ENCODE measurements around the gene NEK1. TPM values are rescaled to one million over a fixed set of nuclear protein-coding genes. Genes with fewer than 3 reads are reported as not detected.
A peak's percentile ranks its signal among the peaks of the same experiment; 100 is the strongest.
"Not testable (repeated sequence)": the region's sequence is repeated elsewhere in the genome, so short reads cannot be mapped to it uniquely, and the experiment has no call there.

NEK1 gene
- polyA plus RNA-seq, 4 donors: 18.0 to 25.7 (median 23.0) TPM

DNA sequence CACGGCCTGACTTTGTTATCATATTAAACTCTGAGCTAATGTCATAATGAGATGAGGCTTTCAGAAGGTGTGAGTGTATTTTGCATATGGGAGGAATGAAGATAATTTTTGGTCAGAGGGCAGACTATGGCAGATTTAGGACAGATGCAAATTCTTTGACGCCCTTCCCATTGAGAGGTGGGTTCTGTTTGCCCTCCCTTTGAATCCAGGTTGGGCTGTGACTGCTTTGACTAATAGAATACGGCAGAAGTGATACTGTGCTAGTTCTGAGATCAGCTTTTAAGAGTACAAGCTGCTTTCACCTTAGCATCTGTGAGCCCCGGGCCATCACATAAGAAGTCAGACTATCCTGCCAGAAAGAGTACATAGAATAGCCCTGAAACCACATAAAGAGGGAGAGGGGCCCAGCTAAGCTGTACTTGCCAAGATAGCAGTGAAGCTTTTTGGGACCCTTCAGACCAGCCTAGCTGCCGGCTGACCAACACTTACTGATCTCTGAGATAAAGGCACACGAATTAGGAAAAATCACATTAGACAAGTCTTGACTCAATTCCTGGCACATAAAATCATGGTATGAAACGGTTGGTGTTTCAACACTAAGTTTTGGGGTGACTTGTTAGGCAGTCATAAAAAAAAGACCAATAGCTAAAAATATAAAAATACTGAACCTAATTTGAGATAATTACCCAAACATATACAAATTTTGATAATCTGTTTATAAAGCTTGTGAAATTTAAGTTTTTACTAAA lies 174.9 kb downstream of the NEK1 start:
- DNase-seq (ENCODE audit: low read depth in 4 of 4, low spot score in 2 of 4): no peak

DNA sequence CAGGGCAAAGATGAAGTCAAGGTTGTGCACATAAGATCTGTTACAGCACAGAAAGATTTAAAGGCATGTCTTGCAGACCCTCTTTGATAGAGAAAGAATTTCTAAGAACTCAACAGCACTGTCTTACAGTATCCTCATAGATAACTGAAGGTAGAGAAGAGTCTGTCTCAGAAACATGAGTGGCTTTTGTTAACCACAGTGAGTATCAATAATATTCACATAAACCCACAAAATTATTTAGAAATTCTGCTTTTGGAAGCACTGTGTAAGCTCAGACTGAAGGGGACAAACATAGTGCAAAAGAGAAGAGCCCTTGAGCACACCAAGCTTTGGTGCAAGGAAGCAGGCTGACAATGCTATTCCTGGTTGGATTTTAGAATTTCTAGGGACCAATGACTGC lies 175.6 kb downstream of the NEK1 start:
- no peak for DNase-seq (ENCODE audit: low read depth in 4 of 4, low spot score in 2 of 4)

DNA sequence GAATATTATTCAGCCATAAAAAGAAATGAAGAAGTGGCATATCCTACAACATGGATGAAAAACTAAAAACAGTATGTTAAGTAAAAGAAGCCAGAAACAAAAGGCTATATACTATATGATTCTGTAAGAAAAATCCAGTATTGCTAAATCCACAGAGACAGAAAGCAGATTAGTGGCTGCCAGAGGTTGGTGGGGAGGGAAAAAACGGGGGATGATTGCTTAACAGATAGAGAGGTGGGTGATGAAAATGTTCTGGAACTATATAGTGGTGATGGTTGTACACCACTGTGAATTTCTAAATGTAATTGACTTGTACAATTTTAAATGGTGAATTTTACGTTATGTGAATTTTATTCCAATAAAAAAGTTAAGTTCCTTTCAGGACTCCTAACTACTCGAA lies 184.0 kb downstream of the NEK1 start:
- DNase-seq (ENCODE audit: low read depth in 4 of 4, low spot score in 2 of 4): no peak

DNA sequence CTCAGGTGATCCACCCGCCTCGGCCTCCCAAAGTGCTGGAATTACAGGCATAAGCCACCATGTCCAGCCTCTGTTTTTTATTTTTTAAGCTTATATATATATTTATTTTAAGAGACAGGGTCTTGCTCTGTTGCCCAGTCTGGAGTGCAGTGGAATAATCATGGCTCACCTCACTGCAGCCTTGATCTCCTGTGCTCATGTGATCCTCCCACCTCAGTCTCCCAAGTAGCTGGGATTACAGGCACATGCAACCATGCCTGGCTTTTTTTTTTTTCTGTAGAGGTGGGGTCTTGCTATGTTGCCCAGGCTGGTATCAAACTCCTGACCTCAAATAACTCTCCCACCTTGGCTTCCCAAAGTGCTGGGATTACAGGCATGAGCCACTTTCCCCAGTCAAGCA lies 184.7 kb downstream of the NEK1 start:
- DNase-seq (ENCODE audit: low read depth in 4 of 4, low spot score in 2 of 4): not testable (repeated sequence)

DNA sequence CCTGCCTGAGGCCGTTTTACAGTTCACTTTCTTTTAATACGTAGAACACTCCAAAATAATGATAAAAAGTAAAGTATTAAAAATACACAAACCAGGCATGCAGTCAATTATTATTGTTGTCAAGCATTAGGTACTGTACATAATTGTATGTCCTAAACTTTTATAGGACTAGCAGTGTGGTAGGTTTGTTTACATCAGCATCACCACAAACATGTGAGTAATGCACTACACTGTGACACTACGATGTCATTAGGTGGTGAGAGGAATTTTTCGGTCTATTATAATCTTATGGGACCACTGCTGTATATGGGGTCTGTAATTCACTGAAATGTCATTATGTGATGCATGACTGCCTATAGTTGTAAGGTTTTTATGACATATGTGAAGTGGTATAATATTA lies 192.1 kb downstream of the NEK1 start:
- no peak for DNase-seq (ENCODE audit: low read depth in 4 of 4, low spot score in 2 of 4)

DNA sequence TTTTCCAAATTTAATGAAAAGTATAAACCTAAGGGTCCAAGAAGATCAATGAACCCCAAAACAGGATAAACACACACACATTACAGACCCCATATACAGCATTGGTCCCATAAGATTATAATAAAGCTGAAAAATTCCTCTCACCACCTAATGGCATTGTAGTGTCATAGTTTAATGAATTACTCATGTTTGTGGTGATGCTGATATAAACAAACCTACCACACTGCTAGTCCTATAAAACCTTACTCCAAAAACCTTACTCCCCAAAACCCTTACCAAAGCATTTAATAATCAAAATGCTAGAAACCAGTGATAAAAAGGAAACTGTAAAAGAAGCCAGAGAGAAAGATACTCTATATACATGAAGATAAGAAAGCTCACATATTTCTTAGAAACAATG lies 193.5 kb downstream of the NEK1 start:
- DNase-seq (ENCODE audit: low read depth in 4 of 4, low spot score in 2 of 4): no peak

DNA sequence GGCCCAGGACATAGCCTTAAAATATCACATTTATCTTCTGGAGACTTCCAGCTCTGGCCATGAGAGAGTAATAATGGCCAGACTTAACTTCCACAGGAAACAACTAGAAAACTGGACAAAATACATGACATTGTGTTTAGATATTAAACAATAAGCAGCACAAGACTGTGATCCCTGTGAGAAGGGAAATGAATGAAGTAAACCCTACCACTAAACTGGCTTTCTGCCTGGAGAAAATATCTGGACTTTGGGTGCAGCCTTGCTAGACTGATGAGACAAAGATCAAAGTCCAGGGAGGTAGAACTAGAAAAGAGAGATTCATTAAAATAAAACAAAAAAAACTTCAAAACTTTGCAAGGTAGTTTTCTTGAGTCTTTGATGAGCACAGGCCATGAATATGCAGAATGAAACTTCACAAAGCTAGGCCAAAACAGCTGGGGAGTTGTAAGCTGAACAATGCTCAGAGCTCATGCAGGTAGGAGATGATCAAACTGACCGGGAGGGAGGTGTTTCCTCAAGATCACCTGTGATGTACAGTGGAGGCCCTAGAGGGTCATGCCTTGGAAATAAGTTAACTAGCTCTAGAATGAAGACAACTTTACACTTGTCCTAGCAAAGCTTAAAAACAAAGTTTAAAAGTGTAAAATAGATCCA lies 194.6 kb downstream of the NEK1 start:
- no peak for DNase-seq (ENCODE audit: low read depth in 4 of 4, low spot score in 2 of 4)

DNA sequence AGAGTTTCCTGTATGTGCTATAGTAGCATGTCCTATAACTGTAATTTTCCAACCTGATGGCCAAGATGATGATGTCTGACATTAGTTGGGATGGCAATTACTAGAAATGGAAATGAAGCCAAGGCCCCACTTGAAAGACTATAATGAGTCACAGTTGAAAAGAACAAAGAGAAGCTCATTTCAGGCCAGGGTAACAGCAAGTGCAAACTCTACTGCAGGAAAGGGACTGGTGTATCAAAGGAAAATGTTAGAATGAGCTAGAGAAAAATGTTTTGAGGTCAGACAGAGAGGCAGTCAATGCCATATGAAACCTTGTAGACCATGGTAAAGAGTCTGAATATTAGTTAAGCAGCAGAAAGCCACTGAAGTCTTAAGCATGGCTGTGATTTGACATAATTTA lies 195.4 kb downstream of the NEK1 start:
- no peak for DNase-seq (ENCODE audit: low read depth in 4 of 4, low spot score in 2 of 4)

DNA sequence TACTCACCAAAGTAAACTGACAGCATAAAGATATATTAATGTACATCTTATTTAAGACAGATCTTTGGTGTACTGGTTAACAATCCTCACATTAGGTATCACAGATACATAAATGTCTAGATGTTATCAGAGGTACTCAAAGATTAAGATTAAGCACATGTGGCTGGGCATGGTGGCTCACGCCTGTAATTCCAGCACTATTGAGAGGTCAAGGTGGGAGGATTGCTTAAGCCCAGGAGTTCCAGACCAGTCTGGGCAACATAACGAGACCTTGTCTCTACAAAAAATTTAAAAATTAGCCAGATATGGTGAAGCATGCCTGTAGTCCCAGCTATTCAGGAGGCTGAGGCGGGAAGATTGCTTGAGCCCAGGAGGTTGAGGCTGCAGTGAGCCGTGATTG lies 195.9 kb downstream of the NEK1 start:
- no peak for DNase-seq (ENCODE audit: low read depth in 4 of 4, low spot score in 2 of 4)

DNA sequence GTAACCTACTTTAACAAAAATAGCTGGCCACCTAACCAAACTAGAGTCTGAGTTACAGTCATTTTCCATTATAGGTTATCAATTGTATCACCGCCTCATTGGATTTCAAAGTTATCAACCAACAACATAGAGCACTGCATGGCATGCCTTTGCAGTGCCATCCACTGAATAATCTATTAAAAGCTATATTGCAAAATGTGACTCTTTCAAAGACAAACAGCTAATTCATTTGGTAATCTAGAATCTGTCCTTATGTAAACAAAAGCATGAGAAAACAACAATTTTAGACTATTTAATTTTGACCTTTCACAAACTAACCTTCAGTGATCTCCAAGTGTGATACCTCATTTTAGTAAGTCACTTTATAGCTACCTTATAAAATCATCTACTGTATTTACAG lies 197.5 kb downstream of the NEK1 start:
- no peak for DNase-seq (ENCODE audit: low read depth in 4 of 4, low spot score in 2 of 4)

DNA sequence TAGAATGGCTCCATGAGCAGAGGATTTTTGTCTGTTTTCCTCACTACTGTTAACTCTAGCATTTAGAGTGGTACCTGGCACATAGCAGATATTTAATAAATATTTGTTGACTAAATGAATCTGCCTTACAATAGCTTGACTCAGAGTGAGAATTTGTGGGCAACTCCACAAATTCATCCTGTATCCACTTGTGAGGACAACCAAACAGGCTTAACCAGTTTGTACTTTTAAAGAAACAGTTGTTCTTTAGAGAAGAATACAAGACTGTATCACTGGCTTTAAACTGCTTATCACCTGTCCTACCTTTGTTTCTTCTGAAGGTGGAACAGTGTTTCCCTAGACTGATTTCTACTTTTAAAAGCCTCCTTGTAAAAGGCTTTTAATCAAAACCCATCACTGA lies 200.3 kb downstream of the NEK1 start:
- DNase-seq (ENCODE audit: low read depth in 4 of 4, low spot score in 2 of 4): no peak

DNA sequence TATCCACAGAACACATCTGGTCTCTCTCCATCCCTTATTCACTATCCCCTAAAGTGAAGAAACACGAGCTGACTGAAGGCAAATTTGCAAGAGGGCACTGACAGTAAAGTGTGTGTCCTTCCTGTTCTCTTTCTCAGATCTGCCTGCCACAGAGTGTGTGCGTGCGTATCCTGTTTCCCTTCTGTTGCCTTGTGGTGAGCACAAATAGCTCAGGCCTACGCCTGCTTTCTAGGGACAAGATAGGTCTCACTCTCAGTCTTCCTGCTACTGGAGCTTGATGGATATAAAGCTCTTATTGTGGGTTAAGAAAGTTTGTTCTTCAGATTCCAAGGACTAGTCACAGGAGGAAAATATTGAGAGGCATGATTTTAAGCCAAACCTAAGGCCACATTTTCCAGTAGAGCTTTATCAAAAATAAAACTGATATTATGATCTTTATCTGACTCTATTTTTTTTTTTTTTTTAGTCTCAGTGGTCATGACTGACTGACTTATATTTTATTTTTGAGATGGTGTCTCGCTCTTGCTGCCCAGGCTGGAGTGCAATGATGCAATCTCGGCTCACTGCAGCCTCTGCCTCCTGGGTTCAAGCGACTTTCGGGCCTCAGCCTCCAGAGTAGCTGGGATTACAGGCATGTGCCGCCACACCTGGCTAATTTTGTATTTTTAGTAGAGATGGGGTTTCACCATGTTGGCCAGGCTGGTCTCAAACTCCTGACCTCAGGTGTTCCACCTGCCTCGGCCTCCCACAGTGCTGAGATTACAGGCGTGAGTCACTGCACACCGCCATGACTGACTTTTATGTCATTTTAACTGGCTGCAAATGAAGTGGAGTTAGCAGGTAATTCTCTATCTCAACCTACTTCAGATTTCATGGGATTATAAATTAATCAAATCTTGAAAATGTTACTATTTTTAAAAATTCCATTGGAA lies 201.3 kb downstream of the NEK1 start:
- DNase-seq (ENCODE audit: low read depth in 4 of 4, low spot score in 2 of 4): peak in 3 of 4 donors; percentile 19 to 37 (median 37)

DNA sequence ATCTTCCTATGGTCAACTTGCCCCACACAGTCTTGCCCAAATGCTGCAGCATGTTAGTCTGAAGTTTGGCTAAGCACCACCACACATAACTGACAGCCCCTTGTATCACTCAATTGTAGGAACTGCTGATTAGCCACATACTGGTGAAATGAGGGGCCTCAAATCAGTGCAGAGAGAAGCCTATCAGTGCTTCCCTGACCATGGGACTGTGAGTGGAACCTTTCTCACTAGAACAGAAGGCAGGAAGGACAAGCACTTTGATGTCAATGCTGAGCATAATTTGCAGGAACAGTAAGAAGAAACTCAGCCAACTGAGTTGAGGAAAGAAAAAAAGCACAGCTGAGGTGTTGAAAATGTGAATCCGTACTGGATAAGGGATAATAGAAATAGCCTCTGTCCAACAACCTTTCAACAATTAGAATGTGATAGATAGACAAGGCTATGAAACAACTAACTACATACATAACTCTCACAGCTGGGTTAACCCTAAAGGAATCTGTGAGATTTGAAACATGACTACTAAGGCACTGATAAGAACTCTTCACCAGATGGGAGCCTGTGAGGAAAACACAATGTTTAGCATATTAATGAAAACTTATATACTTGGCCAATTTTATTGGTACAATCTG lies 205.1 kb downstream of the NEK1 start:
- no peak for DNase-seq (ENCODE audit: low read depth in 4 of 4, low spot score in 2 of 4)

DNA sequence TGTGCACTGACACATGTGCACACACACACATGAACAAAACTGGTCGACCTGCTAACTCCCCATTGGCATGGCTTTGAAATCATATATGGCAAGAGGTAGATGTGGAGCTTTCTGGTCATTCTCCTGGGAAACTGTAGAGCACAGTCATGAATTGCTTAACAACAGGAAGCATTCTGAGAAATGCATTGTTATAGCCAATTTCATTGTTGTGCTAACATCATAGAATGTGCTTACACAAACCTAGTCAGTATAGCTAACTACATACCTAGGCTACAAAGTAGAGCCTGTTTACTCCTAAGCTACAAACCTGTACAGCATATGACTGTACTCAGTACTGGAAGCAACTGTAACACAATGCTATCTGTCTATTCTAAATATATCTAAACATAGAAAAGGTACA lies 207.4 kb downstream of the NEK1 start:
- DNase-seq (ENCODE audit: low read depth in 4 of 4, low spot score in 2 of 4): no peak

DNA sequence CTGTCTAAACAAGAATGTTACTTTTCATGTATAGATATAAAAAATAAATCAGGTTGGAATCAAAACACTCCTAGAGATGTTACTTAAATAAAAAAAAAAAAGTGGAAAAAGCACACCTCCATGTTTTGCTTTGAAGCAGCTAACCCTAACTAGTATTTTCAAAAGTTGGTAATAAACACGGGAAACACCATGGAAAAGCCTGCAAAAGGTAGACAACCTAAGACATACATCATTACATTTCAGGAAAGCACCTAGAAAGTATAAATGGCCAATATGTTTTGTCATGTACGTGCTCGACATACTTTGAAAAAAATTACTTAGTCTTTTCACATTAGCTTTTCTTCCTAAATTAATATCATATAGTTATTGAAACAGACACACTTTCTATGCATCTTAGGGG lies 211.6 kb downstream of the NEK1 start:
- no peak for DNase-seq (ENCODE audit: low read depth in 4 of 4, low spot score in 2 of 4)

DNA sequence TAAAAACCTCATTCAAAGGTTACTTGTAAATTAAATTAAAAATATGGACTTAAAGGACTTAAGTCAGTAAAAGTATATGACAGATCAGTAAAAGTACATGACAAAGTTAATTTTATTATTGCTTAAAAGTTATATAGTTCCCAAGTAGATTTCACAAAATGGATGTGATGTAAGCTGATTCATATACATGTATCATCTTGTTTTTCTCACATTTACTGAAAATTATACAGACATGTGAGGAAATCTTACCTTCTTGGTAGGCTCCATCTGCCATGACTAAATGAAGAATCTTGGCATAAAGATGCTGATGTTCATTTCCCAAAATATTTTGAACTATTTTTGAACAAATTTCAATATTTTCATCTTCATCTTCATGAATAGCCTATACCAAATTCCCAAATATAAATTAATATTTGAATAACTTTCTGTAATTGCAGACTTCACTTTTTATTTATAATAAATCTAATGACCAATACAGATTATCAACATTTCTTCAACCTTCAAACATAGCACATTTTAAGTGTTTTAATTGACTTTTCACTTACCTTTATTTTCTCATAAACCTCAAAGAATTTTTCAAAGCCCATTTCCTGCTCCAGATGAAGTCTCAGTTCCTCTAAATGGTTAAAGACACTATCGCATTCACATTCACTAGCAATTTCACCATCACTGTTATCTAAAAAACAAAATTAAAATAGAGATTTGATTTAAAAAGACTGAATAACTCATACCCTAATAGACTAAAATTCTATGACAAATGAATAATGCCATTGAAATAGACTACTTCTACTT lies 212.2 kb downstream of the NEK1 start:
- DNase-seq (ENCODE audit: low read depth in 4 of 4, low spot score in 2 of 4): no peak

DNA sequence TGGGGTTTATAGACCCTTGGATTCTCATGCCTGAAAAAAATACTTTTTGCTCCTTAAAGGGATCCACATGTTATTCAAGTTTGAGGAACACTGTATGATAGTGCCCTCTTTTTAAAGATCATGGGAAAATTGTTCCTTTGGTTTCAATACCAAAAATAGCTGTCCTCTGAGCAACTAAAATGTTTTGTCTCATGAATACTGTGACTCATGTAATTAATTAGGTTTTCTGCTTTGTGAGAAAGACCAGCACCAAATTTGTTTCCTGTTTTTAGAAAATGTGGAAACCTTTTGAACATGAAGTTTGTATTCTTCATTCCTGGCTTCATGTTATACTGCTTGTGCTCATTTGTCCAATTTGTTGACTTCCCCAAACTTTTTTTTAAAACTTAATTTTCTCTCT lies 214.1 kb downstream of the NEK1 start:
- no peak for DNase-seq (ENCODE audit: low read depth in 4 of 4, low spot score in 2 of 4)

DNA sequence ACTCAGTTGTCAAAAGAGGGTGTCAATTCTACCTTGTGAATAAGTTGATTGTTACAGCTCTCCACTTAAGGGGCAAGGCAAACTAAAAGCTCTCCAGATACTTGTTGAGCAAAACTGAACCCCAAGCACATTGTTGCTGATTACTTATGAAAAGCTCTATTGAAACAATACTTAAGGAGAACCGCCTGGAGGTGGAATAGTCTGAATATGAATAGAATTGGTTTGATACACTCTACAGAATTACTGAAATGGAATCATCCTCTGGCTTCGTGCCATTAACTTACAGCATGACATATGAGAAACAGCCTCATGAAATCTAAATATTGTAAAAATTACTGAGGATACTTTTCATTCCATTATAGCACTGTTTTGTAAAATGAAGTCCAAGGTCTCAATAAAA lies 214.6 kb downstream of the NEK1 start:
- no peak for DNase-seq (ENCODE audit: low read depth in 4 of 4, low spot score in 2 of 4)

DNA sequence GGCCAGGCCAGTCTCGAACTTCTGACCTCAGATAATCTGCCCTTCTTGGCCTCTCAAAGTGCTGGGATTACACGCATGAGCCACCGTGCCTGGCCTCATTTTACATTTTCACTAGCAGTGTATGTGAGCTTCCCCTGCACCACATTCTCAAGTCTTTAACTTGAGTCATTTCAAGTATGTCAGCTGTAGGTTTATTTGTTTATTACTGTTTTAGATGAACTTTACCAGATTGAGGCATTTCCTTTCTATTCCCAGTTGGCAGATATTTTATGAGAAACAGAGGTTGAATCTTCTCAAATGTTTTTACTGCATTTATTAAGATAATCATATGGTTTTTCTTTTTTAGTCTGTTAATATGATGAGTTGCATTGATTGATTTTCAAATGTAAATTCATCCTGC lies 227.0 kb downstream of the NEK1 start:
- DNase-seq (ENCODE audit: low read depth in 4 of 4, low spot score in 2 of 4): no peak

DNA sequence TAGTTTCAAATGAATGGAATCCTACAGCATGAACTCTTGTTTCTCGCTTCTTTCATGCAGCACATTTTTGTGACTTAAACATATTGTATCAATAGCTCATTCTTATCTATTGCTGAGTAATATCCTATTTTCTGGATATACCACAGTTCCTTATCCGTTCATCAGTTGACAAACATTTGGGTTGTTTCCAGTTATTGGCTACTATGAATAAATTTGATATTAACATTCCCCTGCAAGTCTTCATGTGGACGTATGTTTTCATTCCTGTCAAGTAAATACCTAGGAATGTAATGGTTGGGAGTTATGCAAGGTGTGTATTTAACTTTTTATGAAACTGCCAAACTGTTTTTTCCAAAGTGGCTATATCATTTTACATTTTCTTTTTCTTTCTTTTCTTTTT lies 227.6 kb downstream of the NEK1 start:
- DNase-seq (ENCODE audit: low read depth in 4 of 4, low spot score in 2 of 4): no peak

Measured in left renal cortex interstitium (tissue), 4 donors.